Osteocyte (in vitro differentiated cells): ENCODE results near the gene ERMARD. TPM values are rescaled to one million over a fixed set of nuclear protein-coding genes. Genes with fewer than 3 reads are reported as not detected.

Experiments used
- DNase-seq: peaks from one replicate; pipeline ENCODE4 v3.0.0; 2021; ENCODE audit warnings: mixed read lengths; ENCODE audit not compliant: unreplicated experiment; ENCODE audit errors: extremely low spot score
- H3K27ac Mint-ChIP-seq: one replicate; pipeline ENCODE4 v1.8.0; 2021; ENCODE audit warnings: mild to moderate bottlenecking, mixed read lengths; ENCODE audit not compliant: unreplicated experiment
- H3K27me3 Mint-ChIP-seq: one replicate; pipeline ENCODE4 v1.8.0; 2021; ENCODE audit warnings: mixed read lengths; ENCODE audit not compliant: unreplicated experiment
- H3K36me3 Mint-ChIP-seq: one replicate; pipeline ENCODE4 v1.8.0; 2021; ENCODE audit warnings: mixed read lengths; ENCODE audit not compliant: unreplicated experiment
- H3K4me1 Mint-ChIP-seq: one replicate; pipeline ENCODE4 v1.8.0; 2021; ENCODE audit warnings: mixed read lengths; ENCODE audit not compliant: unreplicated experiment
- H3K4me3 Mint-ChIP-seq: one replicate; pipeline ENCODE4 v1.8.0; 2021; ENCODE audit warnings: mild to moderate bottlenecking, moderate library complexity, mixed read lengths; ENCODE audit not compliant: unreplicated experiment
- H3K9me3 Mint-ChIP-seq: one replicate; pipeline ENCODE4 v1.8.0; 2021; ENCODE audit warnings: mixed read lengths; ENCODE audit not compliant: unreplicated experiment
- total RNA-seq: library from RNA; stranded (reverse); gene quantifications from 2 replicates; pipeline ENCODE4 v1.2.1, GENCODE V29; 2021
- TF ChIP-seq, protein P1 (sequence below): fragments of 200-600 bp; sonication (generic); IDR thresholded peaks from 2 replicates; pipeline ENCODE4 v1.5.0; 2021; ENCODE audit warnings: antibody characterized with exemption, mild to moderate bottlenecking, moderate library complexity

The ERMARD gene
- total RNA-seq, 1 donor from 2014 or later: 34.6 TPM

DNA sequence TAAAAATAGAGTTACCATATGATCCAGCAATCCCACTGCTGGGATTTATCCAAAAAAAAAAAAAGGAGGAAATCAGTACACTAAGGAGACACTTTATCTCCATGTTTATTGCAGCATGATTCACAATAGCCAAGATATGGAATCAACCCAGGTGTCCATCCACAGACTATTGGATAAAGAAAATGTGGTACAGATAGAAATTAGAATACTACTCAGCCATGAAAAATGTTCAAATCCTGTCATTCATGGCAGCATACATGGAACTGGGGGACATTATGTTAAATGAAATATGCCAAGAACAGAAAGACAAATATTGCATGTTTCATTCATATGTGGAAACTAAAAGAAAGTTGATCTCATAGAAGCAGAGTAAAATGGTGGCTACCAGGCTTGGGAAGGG lies 75.3 kb downstream of the ERMARD start:
- TF ChIP-seq, protein P1, sequence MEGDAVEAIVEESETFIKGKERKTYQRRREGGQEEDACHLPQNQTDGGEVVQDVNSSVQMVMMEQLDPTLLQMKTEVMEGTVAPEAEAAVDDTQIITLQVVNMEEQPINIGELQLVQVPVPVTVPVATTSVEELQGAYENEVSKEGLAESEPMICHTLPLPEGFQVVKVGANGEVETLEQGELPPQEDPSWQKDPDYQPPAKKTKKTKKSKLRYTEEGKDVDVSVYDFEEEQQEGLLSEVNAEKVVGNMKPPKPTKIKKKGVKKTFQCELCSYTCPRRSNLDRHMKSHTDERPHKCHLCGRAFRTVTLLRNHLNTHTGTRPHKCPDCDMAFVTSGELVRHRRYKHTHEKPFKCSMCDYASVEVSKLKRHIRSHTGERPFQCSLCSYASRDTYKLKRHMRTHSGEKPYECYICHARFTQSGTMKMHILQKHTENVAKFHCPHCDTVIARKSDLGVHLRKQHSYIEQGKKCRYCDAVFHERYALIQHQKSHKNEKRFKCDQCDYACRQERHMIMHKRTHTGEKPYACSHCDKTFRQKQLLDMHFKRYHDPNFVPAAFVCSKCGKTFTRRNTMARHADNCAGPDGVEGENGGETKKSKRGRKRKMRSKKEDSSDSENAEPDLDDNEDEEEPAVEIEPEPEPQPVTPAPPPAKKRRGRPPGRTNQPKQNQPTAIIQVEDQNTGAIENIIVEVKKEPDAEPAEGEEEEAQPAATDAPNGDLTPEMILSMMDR: no peak

DNA sequence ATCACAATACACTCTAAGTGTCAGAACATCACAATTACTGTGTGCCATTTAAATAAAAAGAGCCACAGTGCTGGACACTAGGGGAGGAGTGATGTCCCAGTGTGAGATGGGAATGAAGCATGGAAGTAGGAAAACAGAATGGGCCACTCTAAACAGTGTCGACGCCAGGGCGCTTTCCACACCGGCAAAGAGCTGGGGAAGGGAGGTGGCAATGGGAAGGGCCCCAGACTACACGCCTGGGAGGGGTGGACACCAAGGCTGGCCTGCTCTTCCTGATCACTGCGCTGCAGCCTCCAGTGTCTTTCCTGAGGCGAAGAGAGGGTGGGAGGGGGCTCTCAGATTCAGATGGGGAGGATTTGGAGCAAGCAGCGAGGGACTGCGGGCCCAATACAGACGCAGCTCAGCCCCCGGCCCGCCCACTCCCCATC lies 75.9 kb downstream of the ERMARD start:
- H3K27me3 Mint-ChIP-seq: peaks cover 22% of the 10 kb centered on the region
- TF ChIP-seq, protein P1: no peak
- H3K9me3 Mint-ChIP-seq: peaks cover 10% of the 10 kb centered on the region

More for the DNA sequence above, 75.3 kb downstream of the ERMARD start:
- Mint-ChIP-seq H3K36me3 (no peaks in the 10 kb centered on the region), H3K27me3 (peaks cover 24% of the 10 kb centered on the region), H3K9me3 (peaks cover 10% of the 10 kb centered on the region), H3K27ac (no peak overlapping the region), H3K4me1 (peaks cover under 1% of the 10 kb centered on the region), H3K4me3 (no peak overlapping the region)
- DNase-seq: no peak

DNA sequence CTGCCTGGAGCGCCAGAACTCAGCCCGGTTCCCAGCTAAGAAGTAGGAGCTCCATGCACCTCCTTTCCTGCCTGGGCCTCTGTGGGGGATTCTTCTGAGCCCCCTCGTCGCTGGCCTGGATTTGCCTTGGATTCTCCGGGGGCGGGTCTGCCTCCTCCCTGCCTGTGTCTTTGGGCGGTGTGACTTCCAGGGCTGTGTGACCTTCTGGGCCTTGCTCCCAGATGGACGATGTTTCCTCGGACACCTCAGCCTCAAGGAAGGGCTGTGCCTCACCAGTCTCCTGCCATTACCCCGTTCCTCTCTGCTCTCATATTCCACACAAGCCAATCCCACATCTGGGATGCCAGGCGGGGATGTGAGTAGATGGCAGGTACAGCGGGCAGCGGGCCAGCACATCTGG lies 76.8 kb downstream of the ERMARD start:
- peak; percentile 78 for DNase-seq
- Mint-ChIP-seq H3K27me3 (peaks cover 19% of the 10 kb centered on the region), H3K36me3 (no peaks in the 10 kb centered on the region), H3K4me3 (no peak overlapping the region), H3K4me1 (peaks cover 3% of the 10 kb centered on the region), H3K27ac (no peak overlapping the region), H3K9me3 (peaks cover 10% of the 10 kb centered on the region)
- TF ChIP-seq, protein P1: no peak

More for the DNA sequence above, 75.9 kb downstream of the ERMARD start:
- no peaks in the 10 kb centered on the region for H3K36me3 Mint-ChIP-seq
- H3K4me3 Mint-ChIP-seq: no peak overlapping the region
- no peak overlapping the region for H3K27ac Mint-ChIP-seq
- peak; percentile 66 for DNase-seq
- H3K4me1 Mint-ChIP-seq: peaks cover 3% of the 10 kb centered on the region

DNA sequence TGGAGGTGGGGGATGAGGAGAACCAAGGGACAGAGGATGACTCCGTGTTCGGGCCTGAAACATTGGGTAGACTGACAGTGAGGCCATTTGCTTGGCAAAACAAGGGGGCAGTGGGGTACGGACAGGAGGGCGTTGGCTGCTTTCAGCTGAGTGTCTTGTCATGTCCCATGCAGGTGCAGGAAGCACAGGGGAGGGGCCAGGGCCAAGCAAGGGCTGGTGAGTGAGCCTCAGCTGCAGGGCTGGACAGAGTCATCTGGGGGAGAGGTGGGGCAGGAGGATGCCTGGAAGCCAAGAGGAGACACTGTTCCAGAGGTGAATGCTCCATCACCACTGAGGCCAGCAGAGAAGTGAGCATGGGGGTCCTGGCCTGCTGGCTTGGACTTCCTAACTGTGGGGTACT lies 78.4 kb downstream of the ERMARD start:
- H3K27me3 Mint-ChIP-seq: peaks cover 33% of the 10 kb centered on the region
- H3K4me1 Mint-ChIP-seq: peaks cover 3% of the 10 kb centered on the region
- H3K9me3 Mint-ChIP-seq: peaks cover 10% of the 10 kb centered on the region
- TF ChIP-seq, protein P1: no peak
- H3K4me3 Mint-ChIP-seq: no peak overlapping the region
- no peak overlapping the region for H3K27ac Mint-ChIP-seq
- no peaks in the 10 kb centered on the region for H3K36me3 Mint-ChIP-seq
- peak; percentile 70 for DNase-seq

DNA sequence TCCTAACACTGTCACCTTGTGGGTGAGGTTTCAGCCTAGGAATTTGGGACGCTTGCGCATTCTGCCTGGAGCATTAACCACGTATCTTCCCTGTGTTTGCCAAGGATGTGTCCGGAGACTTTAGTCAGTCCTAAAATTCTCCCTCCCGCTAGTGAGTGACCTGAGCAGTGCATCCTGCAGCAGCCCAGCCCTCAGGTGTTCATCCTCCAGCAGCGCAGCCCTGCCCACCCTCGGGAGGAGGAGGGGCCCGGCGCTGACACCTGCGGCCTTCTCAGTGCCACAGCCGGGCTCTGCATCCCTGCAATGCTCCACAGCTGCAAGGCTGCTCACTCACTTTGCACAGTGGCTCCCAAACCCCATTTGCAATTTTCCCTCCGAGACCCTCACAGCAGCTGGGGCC lies 79.5 kb downstream of the ERMARD start:
- Mint-ChIP-seq H3K27ac (no peak overlapping the region), H3K4me1 (peaks cover 3% of the 10 kb centered on the region), H3K9me3 (peaks cover 10% of the 10 kb centered on the region), H3K36me3 (no peaks in the 10 kb centered on the region), H3K4me3 (no peak overlapping the region), H3K27me3 (peaks cover 44% of the 10 kb centered on the region)
- TF ChIP-seq, protein P1: no peak
- peak; percentile 82 for DNase-seq

Other genes starting within 250 kb of the ERMARD start
- gene WDR27, start 49.6 kb upstream of the ERMARD start, total RNA-seq: 37.0 and 37.4 TPM in 2 replicates
- gene C6orf120, start 49.5 kb upstream of the ERMARD start, total RNA-seq: 32.3 and 33.1 TPM in 2 replicates
- gene PHF10, start 27.1 kb upstream of the ERMARD start, total RNA-seq: 50.6 and 50.8 TPM in 2 replicates
- gene DYNLT2, start 50 bp upstream of the ERMARD start, total RNA-seq: 1.4 and 3.0 TPM in 2 replicates